Psoas muscle (tissue), 8 donors: ENCODE results near the gene RGS1. TPM values are rescaled to one million over a fixed set of nuclear protein-coding genes. Genes with fewer than 3 reads are reported as not detected.

Experiments
- ATAC-seq, 4 donors: fragments of 200-7000 bp; cut with Tn5 transposase; one replicate each; pipeline ENCODE4 v1.9.1; 2020; ENCODE audit warnings: moderate library complexity in 3 of 4, mild to moderate bottlenecking in 2 of 4
- DNase-seq, 2 donors: peaks; one replicate each; pipeline ENCODE4 v3.0.0-alpha.2; 2020
- H3K27ac ChIP-seq: fragments of 200-600 bp; one replicate; pipeline ENCODE4 v1.8.0; 2022
- H3K27me3 ChIP-seq, 3 donors: fragments of 200-600 bp in 1 of 3; one replicate each; pipeline versions ENCODE4 v1.6.1 to v1.8.0; 2013 to 2022; ENCODE audit warnings: low read length in 2 of 3, mild to moderate bottlenecking in 2 of 3, moderate library complexity in 1 of 3; ENCODE audit not compliant: insufficient read depth in 3 of 3
- H3K36me3 ChIP-seq, 2 donors: fragments of 200-600 bp in 1 of 2; one replicate each; pipeline versions ENCODE4 v1.6.1 to v1.8.0; 2013 to 2022; ENCODE audit warnings: low read depth in 1 of 2, mild to moderate bottlenecking in 1 of 2, moderate library complexity in 1 of 2; ENCODE audit not compliant: insufficient read depth in 1 of 2
- H3K4me1 ChIP-seq: fragments of 200-600 bp; one replicate; pipeline ENCODE4 v1.8.0; 2022
- H3K4me3 ChIP-seq: fragments of 200-600 bp; one replicate; pipeline ENCODE4 v1.8.0; 2022; ENCODE audit warnings: mild to moderate bottlenecking
- H3K9me3 ChIP-seq: fragments of 200-600 bp; one replicate; pipeline ENCODE4 v1.8.0; 2022
- CTCF ChIP-seq: fragments of 200-600 bp; IDR thresholded peaks from one replicate; pipeline ENCODE4 v1.8.0; 2022; ENCODE audit warnings: antibody characterized with exemption
- WGBS, 3 donors: extraction: QIAGEN DNeasy Blood & Tissue Kit; methylation state at CpG; one replicate each; pipeline versions ENCODE4 v1.1.6 to v1.1.7; 2013; 5-methylcytosine and 5-hydroxymethylcytosine counted together
- intact Hi-C, 2 donors: fragments of 100-400 bp; cut with DNase I; formaldehyde crosslinking; loops; one replicate each; pipeline versions ENCODE4 v1.11.0 to v1.14.2; 2022
- polyA plus RNA-seq, 3 donors: library from polyadenylated mRNA; stranded (reverse); fragments of 200-250 nt; gene quantifications; one replicate each; pipeline ENCODE4 v1.2.3, GENCODE V29; 2013
- total RNA-seq, 4 donors: library from RNA; stranded (reverse); fragmentation: NEBNext Ultra II Directional in 2 of 4; extraction: Animal tissue kit (Norgen Biotek cat#: 25700) in 2 of 4; gene quantifications; one replicate each; pipeline versions ENCODE4 v1.2.1 to v1.2.4, GENCODE V29; 2021 to 2023
- donor health status: healthy with polysubstance abuse.
- donor health status: DM: no; HTN: no; CAD: no; lungs with moderate emphysema.
- donor health status: Bipolar disorder and iron deficiency.
- donor health status: healthy.
- donor health status: DM: yes; HTN: yes; CAD: no.
- donor health status: DM: no; HTN: no; CAD: no.
- donor health status: DM: no; HTN: no; CAD: no.
- donor health status: DM: yes; HTN: yes; CAD: no.

RGS1 gene
- total and polyA plus RNA-seq, 7 donors = 0.06 to 1.7 (median 1.3) TPM

DNA sequence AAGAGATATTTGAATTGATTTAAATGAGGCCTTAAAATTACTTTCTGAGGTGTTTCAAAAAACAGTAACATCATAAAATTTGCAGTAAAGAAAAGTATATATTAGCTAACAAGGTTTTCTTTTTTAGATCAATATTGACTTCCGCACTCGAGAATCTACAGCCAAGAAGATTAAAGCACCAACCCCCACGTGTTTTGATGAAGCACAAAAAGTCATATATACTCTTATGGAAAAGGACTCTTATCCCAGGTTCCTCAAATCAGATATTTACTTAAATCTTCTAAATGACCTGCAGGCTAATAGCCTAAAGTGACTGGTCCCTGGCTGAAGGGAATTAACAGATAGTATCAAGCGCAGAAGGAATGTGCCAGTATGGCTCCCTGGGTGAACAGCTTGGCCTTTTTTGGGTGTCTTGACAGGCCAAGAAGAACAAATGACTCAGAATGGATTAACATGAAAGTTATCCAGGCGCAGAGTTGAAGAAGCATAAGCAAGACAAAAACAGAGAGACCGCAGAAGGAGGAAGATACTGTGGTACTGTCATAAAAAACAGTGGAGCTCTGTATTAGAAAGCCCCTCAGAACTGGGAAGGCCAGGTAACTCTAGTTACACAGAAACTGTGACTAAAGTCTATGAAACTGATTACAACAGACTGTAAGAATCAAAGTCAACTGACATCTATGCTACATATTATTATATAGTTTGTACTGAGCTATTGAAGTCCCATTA lies 3.6 kb downstream of the RGS1 start:
- intact Hi-C loops = loop anchor here in 1 of 2 donors (10.0 kb wide), 1 partner anchor 1044 kb away; no protein-coding TSS in a partner anchor
- no peak overlapping the region for H3K27ac ChIP-seq
- no peak for TF ChIP-seq CTCF
- ATAC-seq = no peak
- H3K27me3 ChIP-seq = no peaks in the 10 kb centered on the region
- H3K4me1 ChIP-seq = no peaks in the 10 kb centered on the region
- H3K4me3 ChIP-seq = no peak overlapping the region
- no peaks in the 10 kb centered on the region for H3K9me3 ChIP-seq
- DNase-seq = no peak
- WGBS, 3 donors = 82 to 90% (median 87%) methylated on average over 6 of the region's 6 CpGs
- H3K36me3 ChIP-seq = no peaks in the 10 kb centered on the region

GRCh38 chr1:192580351-192580962 lies 4.9 kb downstream of the RGS1 start:
- Histone ChIP-seq H3K36me3 (no peaks in the 10 kb centered on the region), H3K4me1 (no peaks in the 10 kb centered on the region), H3K4me3 (no peak overlapping the region), H3K9me3 (no peaks in the 10 kb centered on the region), H3K27ac (no peak overlapping the region), H3K27me3 (no peaks in the 10 kb centered on the region)
- DNase-seq (no peak), ATAC-seq (no peak)
- peak; percentile 4 for TF ChIP-seq CTCF
- 90 to 97% (median 92%) methylated on average over 3 of the region's 3 CpGs for WGBS, 3 donors
- intact Hi-C loops = no loop called here

GRCh38 chr1:192581131-192581927 lies 5.8 kb downstream of the RGS1 start:
- intact Hi-C loops = no loop called here
- Histone ChIP-seq H3K27me3 (no peaks in the 10 kb centered on the region), H3K27ac (no peak overlapping the region), H3K4me3 (no peak overlapping the region), H3K9me3 (no peaks in the 10 kb centered on the region), H3K4me1 (no peaks in the 10 kb centered on the region), H3K36me3 (no peaks in the 10 kb centered on the region)
- 83 to 90% (median 84%) methylated on average over 4 of the region's 4 CpGs for WGBS, 3 donors
- TF ChIP-seq CTCF = no peak
- DNase-seq = no peak
- no peak for ATAC-seq

DNA sequence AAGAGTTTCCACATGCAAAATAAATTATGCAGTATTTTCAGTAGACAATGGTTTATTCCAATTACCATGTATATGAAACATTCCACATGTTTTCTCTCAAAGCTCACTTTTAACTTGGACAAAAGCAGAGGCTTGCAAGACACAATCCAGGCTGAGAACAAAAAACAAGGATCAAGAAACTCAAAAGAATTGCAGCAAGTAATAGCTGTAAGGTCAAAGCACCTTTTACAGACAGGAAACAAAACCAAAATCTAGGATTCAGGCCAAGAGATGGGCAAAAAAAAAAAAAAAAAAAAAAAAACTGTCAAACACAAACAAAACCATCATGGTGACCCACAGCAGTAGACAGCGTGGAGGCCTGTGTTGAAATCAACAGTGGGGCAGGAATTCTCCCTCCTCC lies 9.3 kb downstream of the RGS1 start:
- no peak overlapping the region for H3K4me3 ChIP-seq
- no peaks in the 10 kb centered on the region for H3K36me3 ChIP-seq
- no peak for TF ChIP-seq CTCF
- ATAC-seq = no peak
- no peaks in the 10 kb centered on the region for H3K4me1 ChIP-seq
- intact Hi-C loops = no loop called here
- no peaks in the 10 kb centered on the region for H3K9me3 ChIP-seq
- 82 to 91% (median 91%) methylated on average over 1 of the region's 1 CpG for WGBS, 3 donors
- DNase-seq = no peak
- no peak overlapping the region for H3K27ac ChIP-seq
- H3K27me3 ChIP-seq = no peaks in the 10 kb centered on the region
